ENCODE results near the gene SEMA3D. TPM values are rescaled to one million over a fixed set of nuclear protein-coding genes. Genes with fewer than 3 reads are reported as not detected.

SEMA3D gene
- total and polyA plus RNA-seq, 2 of the 13 experiments (the other 11 are each of a cell fraction or from before 2014, with no cell fraction given) = 0.07 TPM; not detected in 1

DNA sequence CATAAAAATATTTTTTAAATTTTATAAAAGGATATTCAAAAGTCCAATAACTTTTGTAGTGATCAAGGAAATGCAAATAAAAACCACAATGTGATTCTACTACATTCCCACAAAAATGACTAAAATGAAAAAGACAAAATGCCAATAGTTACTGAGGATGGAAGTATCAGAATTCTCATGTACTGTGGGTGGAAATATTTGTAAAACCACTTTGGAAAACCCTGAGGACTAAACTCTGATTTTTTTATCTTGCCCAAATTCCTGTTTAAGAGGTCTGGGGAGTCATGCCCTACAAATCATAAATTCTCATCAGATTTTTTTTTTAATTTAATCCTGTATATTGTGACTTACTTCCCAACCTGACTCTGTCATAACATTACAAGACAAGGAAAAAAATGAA lies 9.8 kb upstream of the SEMA3D start:
- H3K79me2 ChIP-seq (ENCODE audit: insufficient read depth, low read length) = no peaks in the 10 kb centered on the region
- ChIA-PET POLR2A (no interaction called here), CTCF (ENCODE audit: low intra/inter-chr PET ratio, low total read pairs) (no interaction called here)
- DNase-seq (ENCODE audit: low spot score) (no peak), FAIRE-seq (no peak), ATAC-seq (no peak)
- intact Hi-C loops (cut with micrococcal nuclease; ENCODE audit: unreplicated experiment) = no loop called here
- no peak overlapping the region for H3K27ac ChIP-seq (ENCODE audit: extremely low read length, insufficient read depth, low read length)
- H3K4me1 ChIP-seq (ENCODE audit: insufficient read depth, low read length) = no peaks in the 10 kb centered on the region
- no peak overlapping the region for H2AFZ ChIP-seq (ENCODE audit: low read length)
- no peaks in the 10 kb centered on the region for H3K27me3 ChIP-seq (ENCODE audit: control insufficient read depth in 1 of 2, insufficient read depth in 2 of 2, low read length in 2 of 2)
- TF ChIP-seq ZNF772 (CRISPR knock-in tag; IDR thresholded peaks at IDR 0.05) (no peak), ZSCAN30 (CRISPR knock-in tag; IDR thresholded peaks at IDR 0.05) (no peak), ZNF788 (CRISPR knock-in tag; IDR thresholded peaks at IDR 0.05; ENCODE audit: borderline replicate concordance) (no peak), RFX5 (IDR thresholded peaks at IDR 0.05; ENCODE audit: low read depth, low read length) (no peak)
- TF ChIP-seq, protein P1, sequence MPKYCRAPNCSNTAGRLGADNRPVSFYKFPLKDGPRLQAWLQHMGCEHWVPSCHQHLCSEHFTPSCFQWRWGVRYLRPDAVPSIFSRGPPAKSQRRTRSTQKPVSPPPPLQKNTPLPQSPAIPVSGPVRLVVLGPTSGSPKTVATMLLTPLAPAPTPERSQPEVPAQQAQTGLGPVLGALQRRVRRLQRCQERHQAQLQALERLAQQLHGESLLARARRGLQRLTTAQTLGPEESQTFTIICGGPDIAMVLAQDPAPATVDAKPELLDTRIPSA (CRISPR knock-in tag; IDR thresholded peaks at IDR 0.05; ENCODE audit: borderline replicate concordance) = no peak
- H3K9me3 ChIP-seq (ENCODE audit: low read length) = no peaks in the 10 kb centered on the region
- no TSS peak for BruUV-seq (replicated peaks)
- in situ Hi-C loops (cut with HindIII; ENCODE audit: extremely low pct_ligation_motif_present, low pct_unique_long_range_greater_than_20kb) = no loop called here
- H3K9ac ChIP-seq (ENCODE audit: insufficient read depth, low read depth, low read length) = no peak overlapping the region
- no peaks in the 10 kb centered on the region for H4K20me1 ChIP-seq (ENCODE audit: insufficient read depth, low read length)
- no peak overlapping the region for H3K4me2 ChIP-seq (ENCODE audit: low read depth, low read length)
- H3K4me3 ChIP-seq (replicated peaks in 1 of 3; ENCODE audit: insufficient read depth in 1 of 3, low read depth in 2 of 3, low read length in 3 of 3) = no peak overlapping the region
- no peaks in the 10 kb centered on the region for H3K36me3 ChIP-seq (replicated peaks in 1 of 2; ENCODE audit: control insufficient read depth in 1 of 2, insufficient read depth in 2 of 2, low read length in 2 of 2)

DNA sequence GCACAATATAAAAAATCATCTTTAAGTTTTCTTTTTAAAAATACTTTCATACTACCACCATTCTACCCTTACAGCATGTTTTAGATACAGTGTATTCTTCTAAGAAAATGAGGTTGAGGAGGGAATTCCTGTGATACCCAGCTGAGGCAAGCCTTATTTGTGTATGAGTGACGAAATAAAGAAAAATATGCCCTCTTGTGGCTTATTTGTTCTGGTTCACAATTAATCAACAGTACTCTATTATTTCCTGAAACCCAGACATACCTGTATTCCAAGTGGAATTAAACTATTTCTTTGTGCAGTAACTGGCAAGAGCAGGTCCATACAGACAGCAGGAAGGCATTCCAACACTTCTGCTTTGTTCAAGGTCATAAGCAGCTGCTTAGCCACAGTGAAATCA lies 4.5 kb upstream of the SEMA3D start:
- FAIRE-seq (no peak), ATAC-seq (no peak), DNase-seq (ENCODE audit: low spot score) (no peak)
- no peak overlapping the region for H2AFZ ChIP-seq (ENCODE audit: low read length)
- H3K79me2 ChIP-seq (ENCODE audit: insufficient read depth, low read length) = no peaks in the 10 kb centered on the region
- peaks cover 0 to 12% of the 10 kb centered on the region in 2 experiments; a peak in 3 of 5 replicates for H3K27me3 ChIP-seq (ENCODE audit: control insufficient read depth in 1 of 2, insufficient read depth in 2 of 2, low read length in 2 of 2)
- in situ Hi-C loops (cut with HindIII; ENCODE audit: extremely low pct_ligation_motif_present, low pct_unique_long_range_greater_than_20kb) (no loop called here), intact Hi-C loops (cut with micrococcal nuclease; ENCODE audit: unreplicated experiment) (no loop called here)
- H3K27ac ChIP-seq (ENCODE audit: extremely low read length, insufficient read depth, low read length) = no peak overlapping the region
- no TSS peak for BruUV-seq (replicated peaks)
- no peak overlapping the region for H3K4me3 ChIP-seq (replicated peaks in 1 of 3; ENCODE audit: insufficient read depth in 1 of 3, low read depth in 2 of 3, low read length in 3 of 3)
- H3K36me3 ChIP-seq (replicated peaks in 1 of 2; ENCODE audit: control insufficient read depth in 1 of 2, insufficient read depth in 2 of 2, low read length in 2 of 2) = no peaks in the 10 kb centered on the region
- H3K9me3 ChIP-seq (ENCODE audit: low read length) = no peaks in the 10 kb centered on the region
- H3K4me2 ChIP-seq (ENCODE audit: low read depth, low read length) = no peak overlapping the region
- 0% methylated on average over 1 of the region's 1 CpG for WGBS (ENCODE audit: low lambda C conversion rate)
- ChIA-PET POLR2A (no interaction called here), CTCF (ENCODE audit: low intra/inter-chr PET ratio, low total read pairs) (no interaction called here)
- H3K9ac ChIP-seq (ENCODE audit: insufficient read depth, low read depth, low read length) = no peak overlapping the region
- no peaks in the 10 kb centered on the region for H4K20me1 ChIP-seq (ENCODE audit: insufficient read depth, low read length)
- peaks cover under 1% of the 10 kb centered on the region; the same call in 1 of the 2 replicates for H3K4me1 ChIP-seq (ENCODE audit: insufficient read depth, low read length)
- TF ChIP-seq ZNF430 (CRISPR knock-in tag; IDR thresholded peaks at IDR 0.05) (no peak), STAG1 (CRISPR knock-in tag; IDR thresholded peaks at IDR 0.05) (no peak), NFKB2 (CRISPR knock-in tag; IDR thresholded peaks at IDR 0.05; ENCODE audit: borderline replicate concordance) (no peak), ZC3H13 (CRISPR knock-in tag; IDR thresholded peaks at IDR 0.05) (no peak), ZNF441 (CRISPR knock-in tag; IDR thresholded peaks at IDR 0.05; ENCODE audit: borderline replicate concordance) (no peak), ZMYM2 (CRISPR knock-in tag; IDR thresholded peaks at IDR 0.05) (no peak)
- TF ChIP-seq, protein P2, sequence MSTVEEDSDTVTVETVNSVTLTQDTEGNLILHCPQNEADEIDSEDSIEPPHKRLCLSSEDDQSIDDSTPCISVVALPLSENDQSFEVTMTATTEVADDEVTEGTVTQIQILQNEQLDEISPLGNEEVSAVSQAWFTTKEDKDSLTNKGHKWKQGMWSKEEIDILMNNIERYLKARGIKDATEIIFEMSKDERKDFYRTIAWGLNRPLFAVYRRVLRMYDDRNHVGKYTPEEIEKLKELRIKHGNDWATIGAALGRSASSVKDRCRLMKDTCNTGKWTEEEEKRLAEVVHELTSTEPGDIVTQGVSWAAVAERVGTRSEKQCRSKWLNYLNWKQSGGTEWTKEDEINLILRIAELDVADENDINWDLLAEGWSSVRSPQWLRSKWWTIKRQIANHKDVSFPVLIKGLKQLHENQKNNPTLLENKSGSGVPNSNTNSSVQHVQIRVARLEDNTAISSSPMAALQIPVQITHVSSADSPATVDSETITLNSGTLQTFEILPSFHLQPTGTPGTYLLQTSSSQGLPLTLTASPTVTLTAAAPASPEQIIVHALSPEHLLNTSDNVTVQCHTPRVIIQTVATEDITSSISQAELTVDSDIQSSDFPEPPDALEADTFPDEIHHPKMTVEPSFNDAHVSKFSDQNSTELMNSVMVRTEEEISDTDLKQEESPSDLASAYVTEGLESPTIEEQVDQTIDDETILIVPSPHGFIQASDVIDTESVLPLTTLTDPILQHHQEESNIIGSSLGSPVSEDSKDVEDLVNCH (CRISPR knock-in tag; IDR thresholded peaks at IDR 0.05) = no peak
- TF ChIP-seq, protein P3, sequence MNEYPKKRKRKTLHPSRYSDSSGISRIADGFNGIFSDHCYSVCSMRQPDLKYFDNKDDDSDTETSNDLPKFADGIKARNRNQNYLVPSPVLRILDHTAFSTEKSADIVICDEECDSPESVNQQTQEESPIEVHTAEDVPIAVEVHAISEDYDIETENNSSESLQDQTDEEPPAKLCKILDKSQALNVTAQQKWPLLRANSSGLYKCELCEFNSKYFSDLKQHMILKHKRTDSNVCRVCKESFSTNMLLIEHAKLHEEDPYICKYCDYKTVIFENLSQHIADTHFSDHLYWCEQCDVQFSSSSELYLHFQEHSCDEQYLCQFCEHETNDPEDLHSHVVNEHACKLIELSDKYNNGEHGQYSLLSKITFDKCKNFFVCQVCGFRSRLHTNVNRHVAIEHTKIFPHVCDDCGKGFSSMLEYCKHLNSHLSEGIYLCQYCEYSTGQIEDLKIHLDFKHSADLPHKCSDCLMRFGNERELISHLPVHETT (CRISPR knock-in tag; conservative IDR thresholded peaks at IDR 0.05) = no peak
- TF ChIP-seq, protein P4, sequence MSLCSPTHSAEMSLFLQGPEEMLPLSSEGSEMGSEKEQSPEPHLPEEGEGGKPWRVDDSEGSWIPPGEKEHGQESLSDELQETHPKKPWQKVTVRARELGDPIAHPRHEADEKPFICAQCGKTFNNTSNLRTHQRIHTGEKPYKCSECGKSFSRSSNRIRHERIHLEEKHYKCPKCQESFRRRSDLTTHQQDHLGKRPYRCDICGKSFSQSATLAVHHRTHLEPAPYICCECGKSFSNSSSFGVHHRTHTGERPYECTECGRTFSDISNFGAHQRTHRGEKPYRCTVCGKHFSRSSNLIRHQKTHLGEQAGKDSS (CRISPR knock-in tag; IDR thresholded peaks at IDR 0.05; ENCODE audit: borderline replicate concordance, low read depth) = no peak
